OCI-LY3 (cell line): Measurements from ENCODE around the gene USP30.

Experiments used
- EZH2phosphoT487 ChIP-seq: fragments of 200-600 bp; shearing (Covaris generic); IDR thresholded peaks from 2 replicates; pipeline ENCODE4 v1.6.1; 2018; ENCODE audit warnings: antibody characterized with exemption, mixed run types, low read depth
- TF ChIP-seq, protein P1 (sequence below): fragments of 200-600, 300-600 bp; sonication (generic); IDR thresholded peaks from 2 replicates; pipeline ENCODE4 v1.5.1; 2014; ENCODE audit warnings: antibody characterized with exemption, low read length, low read depth

- TF ChIP-seq, protein P1, sequence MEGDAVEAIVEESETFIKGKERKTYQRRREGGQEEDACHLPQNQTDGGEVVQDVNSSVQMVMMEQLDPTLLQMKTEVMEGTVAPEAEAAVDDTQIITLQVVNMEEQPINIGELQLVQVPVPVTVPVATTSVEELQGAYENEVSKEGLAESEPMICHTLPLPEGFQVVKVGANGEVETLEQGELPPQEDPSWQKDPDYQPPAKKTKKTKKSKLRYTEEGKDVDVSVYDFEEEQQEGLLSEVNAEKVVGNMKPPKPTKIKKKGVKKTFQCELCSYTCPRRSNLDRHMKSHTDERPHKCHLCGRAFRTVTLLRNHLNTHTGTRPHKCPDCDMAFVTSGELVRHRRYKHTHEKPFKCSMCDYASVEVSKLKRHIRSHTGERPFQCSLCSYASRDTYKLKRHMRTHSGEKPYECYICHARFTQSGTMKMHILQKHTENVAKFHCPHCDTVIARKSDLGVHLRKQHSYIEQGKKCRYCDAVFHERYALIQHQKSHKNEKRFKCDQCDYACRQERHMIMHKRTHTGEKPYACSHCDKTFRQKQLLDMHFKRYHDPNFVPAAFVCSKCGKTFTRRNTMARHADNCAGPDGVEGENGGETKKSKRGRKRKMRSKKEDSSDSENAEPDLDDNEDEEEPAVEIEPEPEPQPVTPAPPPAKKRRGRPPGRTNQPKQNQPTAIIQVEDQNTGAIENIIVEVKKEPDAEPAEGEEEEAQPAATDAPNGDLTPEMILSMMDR: no peak
- TF ChIP-seq EZH2phosphoT487: no peak
Measured at GRCh38 chr12:109069307-109070271, 17.2 kb downstream of the USP30 start.
